Lung (tissue), 12 donors: ENCODE results near the gene DERA. TPM values are rescaled to one million over a fixed set of nuclear protein-coding genes. Genes with fewer than 3 reads are reported as not detected.

Experiments
- ATAC-seq: fragments of 200-7000 bp; cut with Tn5 transposase; one replicate; pipeline ENCODE4 v1.9.1; 2020; ENCODE audit warnings: moderate number of reproducible peaks; ENCODE audit not compliant: insufficient read depth, low FRiP score
- DNase-seq, 3 donors: peaks; one replicate each; pipeline ENCODE4 v3.0.0-alpha.2; 2013 to 2017
- H3K27ac ChIP-seq, 2 donors: one replicate each; pipeline ENCODE4 v1.5.1; 2013; ENCODE audit warnings: mild to moderate bottlenecking in 2 of 2, moderate library complexity in 2 of 2, control low read depth in 1 of 2, inconsistent platforms in 1 of 2, low read depth in 1 of 2, low read length in 1 of 2
- H3K27me3 ChIP-seq, 3 donors: one replicate each; pipeline ENCODE4 v1.5.1; 2013; ENCODE audit warnings: low read length in 2 of 3; ENCODE audit not compliant: control insufficient read depth in 3 of 3, insufficient read depth in 3 of 3
- H3K36me3 ChIP-seq, 4 donors: one replicate each; pipeline ENCODE4 v1.5.1; 2013; ENCODE audit warnings: low read length in 4 of 4, mild to moderate bottlenecking in 1 of 4, moderate library complexity in 1 of 4; ENCODE audit not compliant: control insufficient read depth in 4 of 4, insufficient read depth in 4 of 4
- H3K4me1 ChIP-seq, 5 donors: one replicate each; pipeline ENCODE4 v1.5.1; 2013; ENCODE audit warnings: low read length in 5 of 5, mild to moderate bottlenecking in 2 of 5, moderate library complexity in 1 of 5; ENCODE audit not compliant: control insufficient read depth in 5 of 5, insufficient read depth in 5 of 5
- H3K4me3 ChIP-seq: one replicate; pipeline ENCODE4 v1.5.1; 2013; ENCODE audit warnings: mild to moderate bottlenecking, control low read depth, moderate library complexity
- H3K9ac ChIP-seq, 2 donors: one replicate each; pipeline ENCODE4 v1.5.1; 2013; ENCODE audit warnings: low read length in 2 of 2, control low read depth in 1 of 2; ENCODE audit not compliant: insufficient read depth in 1 of 2
- H3K9me3 ChIP-seq, 4 donors: one replicate each; pipeline ENCODE4 v1.5.1; 2013; ENCODE audit warnings: low read length in 3 of 4, mild to moderate bottlenecking in 1 of 4, moderate library complexity in 1 of 4; ENCODE audit not compliant: control insufficient read depth in 4 of 4, insufficient read depth in 3 of 4
- WGBS, 2 donors: extraction: QIAGEN DNeasy Blood & Tissue Kit; methylation state at CpG; one replicate each; pipeline ENCODE4 v1.1.7; 2013; 5-methylcytosine and 5-hydroxymethylcytosine counted together
- polyA plus RNA-seq, 2 donors: library from polyadenylated mRNA; stranded (reverse); fragments of 200-250 nt; gene quantifications; one replicate each; pipeline ENCODE4 v1.2.1, GENCODE V29; 2013
- total RNA-seq, 2 donors: library from RNA; depleted of rRNA in 1 of 2; stranded (reverse); fragments of >200 nt in 1 of 2; gene quantifications; one replicate each; pipeline ENCODE4 v1.2.1, GENCODE V29; 2014 to 2021
- TF ChIP-seq, protein P1 (sequence below): IDR thresholded peaks from 2 replicates; pipeline ENCODE4 v1.5.1; 2012; ENCODE audit warnings: mild to moderate bottlenecking; ENCODE audit errors: control extremely low read depth, extremely low read depth
- donor health status: control.
- donor health status: control.
- donor health status: Bipolar disorder and iron deficiency.
- donor health status: healthy.
- donor health status: DM: yes; HTN: yes; CAD: no.

DERA gene
- total and polyA plus RNA-seq, 4 donors = 31.0 to 44.2 (median 34.8) TPM

DNA sequence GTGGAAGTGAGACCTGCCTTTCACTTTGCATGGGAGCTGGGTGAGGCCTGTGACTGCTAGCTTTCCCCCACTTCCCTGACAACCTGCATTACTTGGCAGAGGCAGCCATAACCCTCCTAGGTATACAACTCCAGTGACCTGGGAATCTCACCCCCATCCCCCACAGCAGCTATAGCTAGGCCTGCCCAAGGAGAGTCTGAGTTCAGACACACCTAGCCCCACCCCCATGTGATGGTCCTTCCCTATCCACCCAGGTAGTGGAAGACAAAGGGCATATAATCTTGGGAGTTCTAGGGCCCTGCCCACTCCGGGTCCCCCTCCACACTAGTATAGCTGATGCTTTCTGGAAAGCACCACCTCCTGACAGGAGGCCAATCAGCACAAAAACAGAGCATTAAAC is 35.3 kb upstream of the DERA start:
- Histone ChIP-seq H3K4me1 (no peaks in the 10 kb centered on the region), H3K36me3 (no peaks in the 10 kb centered on the region), H3K27ac (no peak overlapping the region), H3K27me3 (peaks cover 0 to 2% (median 2%) of the 10 kb centered on the region in 3 donors), H3K9ac (no peak overlapping the region), H3K9me3 (no peaks in the 10 kb centered on the region), H3K4me3 (no peak overlapping the region)
- DNase-seq = no peak
- no peak for ATAC-seq
- TF ChIP-seq, protein P1, sequence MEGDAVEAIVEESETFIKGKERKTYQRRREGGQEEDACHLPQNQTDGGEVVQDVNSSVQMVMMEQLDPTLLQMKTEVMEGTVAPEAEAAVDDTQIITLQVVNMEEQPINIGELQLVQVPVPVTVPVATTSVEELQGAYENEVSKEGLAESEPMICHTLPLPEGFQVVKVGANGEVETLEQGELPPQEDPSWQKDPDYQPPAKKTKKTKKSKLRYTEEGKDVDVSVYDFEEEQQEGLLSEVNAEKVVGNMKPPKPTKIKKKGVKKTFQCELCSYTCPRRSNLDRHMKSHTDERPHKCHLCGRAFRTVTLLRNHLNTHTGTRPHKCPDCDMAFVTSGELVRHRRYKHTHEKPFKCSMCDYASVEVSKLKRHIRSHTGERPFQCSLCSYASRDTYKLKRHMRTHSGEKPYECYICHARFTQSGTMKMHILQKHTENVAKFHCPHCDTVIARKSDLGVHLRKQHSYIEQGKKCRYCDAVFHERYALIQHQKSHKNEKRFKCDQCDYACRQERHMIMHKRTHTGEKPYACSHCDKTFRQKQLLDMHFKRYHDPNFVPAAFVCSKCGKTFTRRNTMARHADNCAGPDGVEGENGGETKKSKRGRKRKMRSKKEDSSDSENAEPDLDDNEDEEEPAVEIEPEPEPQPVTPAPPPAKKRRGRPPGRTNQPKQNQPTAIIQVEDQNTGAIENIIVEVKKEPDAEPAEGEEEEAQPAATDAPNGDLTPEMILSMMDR = no peak
- WGBS, 2 donors = 93 to 100% methylated on average over 1 of the region's 1 CpG

GRCh38 chr12:15879413-15879812 is 31.7 kb upstream of the DERA start:
- ATAC-seq = no peak
- no peaks in the 10 kb centered on the region for H3K9me3 ChIP-seq
- no peaks in the 10 kb centered on the region for H3K27me3 ChIP-seq
- no peak overlapping the region for H3K9ac ChIP-seq
- 95 to 96% methylated on average over 3 of the region's 3 CpGs for WGBS, 2 donors
- H3K36me3 ChIP-seq = peaks cover 0 to 5% (median 0%) of the 10 kb centered on the region in 4 donors
- TF ChIP-seq, protein P1 = no peak
- peaks cover 0 to 13% (median 8%) of the 10 kb centered on the region in 5 donors for H3K4me1 ChIP-seq
- DNase-seq = no peak
- no peak overlapping the region for H3K4me3 ChIP-seq
- no peak overlapping the region for H3K27ac ChIP-seq

DNA sequence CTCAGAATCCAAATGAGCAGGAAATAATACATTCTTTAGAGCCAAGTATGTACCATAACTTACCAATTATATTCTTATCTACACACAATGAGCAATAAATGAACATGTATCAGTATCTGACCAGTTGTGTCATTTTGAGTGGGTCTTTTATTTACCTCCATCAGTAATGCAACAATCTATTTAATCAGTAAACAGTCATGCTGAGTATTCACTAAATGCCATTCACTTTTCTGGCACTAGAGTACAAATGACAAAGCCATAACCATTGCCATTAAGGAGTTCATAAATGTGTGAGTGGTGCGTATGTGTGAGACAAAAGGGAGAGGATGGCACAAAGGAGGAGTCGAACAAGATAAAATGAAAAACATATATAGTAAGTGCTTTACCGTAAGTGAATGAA is 30.4 kb upstream of the DERA start:
- WGBS, 2 donors = 96% methylated on average over 3 of the region's 3 CpGs
- ATAC-seq (no peak), DNase-seq (no peak)
- Histone ChIP-seq H3K9me3 (no peaks in the 10 kb centered on the region), H3K4me1 (peaks cover 0 to 18% (median 10%) of the 10 kb centered on the region in 5 donors), H3K4me3 (no peak overlapping the region), H3K27me3 (no peaks in the 10 kb centered on the region), H3K9ac (no peak overlapping the region), H3K27ac (no peak overlapping the region), H3K36me3 (peaks cover 0 to 5% (median 3%) of the 10 kb centered on the region in 4 donors)
- TF ChIP-seq, protein P1 = no peak
